ENCODE measurements around the gene ACAA1.

ACAA1 gene

DNA sequence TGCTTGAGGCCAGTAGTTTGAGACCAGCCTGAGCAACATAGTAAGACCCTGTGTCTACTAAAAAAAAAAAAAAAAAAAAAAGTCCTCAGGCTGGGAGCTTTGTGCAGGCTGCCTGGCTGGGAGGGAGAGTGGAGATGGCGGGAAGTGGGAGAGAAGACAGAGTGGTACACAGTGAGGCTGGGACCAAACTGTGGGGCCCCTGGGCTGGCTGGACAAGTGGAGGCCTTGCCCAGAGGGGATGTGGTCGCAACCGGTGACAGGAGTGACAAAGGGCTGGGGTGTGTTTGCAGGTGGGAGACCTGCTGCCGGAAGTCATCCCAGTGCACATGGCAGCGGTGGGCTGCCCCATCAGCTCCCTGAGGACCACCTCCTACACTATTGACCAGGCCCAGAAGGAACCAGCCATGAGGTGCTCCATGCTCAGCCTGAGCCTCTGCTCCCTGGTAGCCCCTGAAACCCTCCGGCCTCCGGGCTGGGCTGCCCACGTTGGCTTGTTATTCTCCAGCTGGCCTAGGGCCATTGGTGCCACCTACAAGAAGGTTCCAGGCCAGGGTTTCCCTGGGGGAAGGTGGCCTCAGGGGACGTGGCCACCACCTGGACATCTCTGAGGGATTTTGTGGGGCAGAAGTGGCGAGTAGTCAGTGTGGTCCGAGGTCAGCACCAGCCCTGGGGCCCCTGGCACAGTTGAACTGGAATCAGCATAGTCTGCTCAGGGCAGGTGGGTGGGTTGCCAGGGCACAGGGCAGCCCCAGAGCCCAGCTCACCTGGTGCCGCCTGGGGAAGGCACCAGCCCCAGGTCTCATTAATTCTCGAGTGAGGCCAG is 22.7 kb downstream of the ACAA1 start:
- Mint-ChIP-seq H3K27ac (no peak overlapping the region), H3K4me3 (no peak overlapping the region), H3K4me1 (ENCODE audit: low read depth) (peaks cover 5% of the 10 kb centered on the region), H3K9me3 (no peaks in the 10 kb centered on the region), H3K27me3 (ENCODE audit: low read depth) (no peaks in the 10 kb centered on the region), H3K36me3 (ENCODE audit: low read depth) (peaks cover 3% of the 10 kb centered on the region)

DNA sequence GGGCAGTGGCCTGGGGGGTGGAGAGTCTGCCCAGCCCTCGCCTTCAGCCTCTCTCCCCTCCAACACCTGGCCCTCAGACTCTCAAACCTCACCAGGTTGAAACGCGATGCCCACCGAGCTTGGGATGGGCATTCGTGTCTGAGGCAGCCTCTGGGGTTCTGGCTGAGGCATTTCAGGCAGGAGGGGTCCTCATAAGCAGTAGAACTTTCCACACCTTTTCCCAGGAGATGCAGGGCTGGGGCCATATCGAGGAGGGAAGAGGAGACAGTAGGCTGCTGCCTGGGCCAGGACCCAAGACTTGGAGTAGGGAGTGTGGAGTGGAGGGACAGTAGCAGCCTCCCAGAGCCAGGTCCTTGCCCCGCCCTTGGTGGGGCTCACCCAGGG is 24.6 kb downstream of the ACAA1 start:
- no peak overlapping the region for H3K27ac Mint-ChIP-seq
- no peaks in the 10 kb centered on the region for H3K36me3 Mint-ChIP-seq (ENCODE audit: low read depth)
- no peaks in the 10 kb centered on the region for H3K9me3 Mint-ChIP-seq
- no peak overlapping the region for H3K4me3 Mint-ChIP-seq
- peaks cover 4% of the 10 kb centered on the region for H3K4me1 Mint-ChIP-seq (ENCODE audit: low read depth)
- H3K27me3 Mint-ChIP-seq (ENCODE audit: low read depth) = no peaks in the 10 kb centered on the region

DNA sequence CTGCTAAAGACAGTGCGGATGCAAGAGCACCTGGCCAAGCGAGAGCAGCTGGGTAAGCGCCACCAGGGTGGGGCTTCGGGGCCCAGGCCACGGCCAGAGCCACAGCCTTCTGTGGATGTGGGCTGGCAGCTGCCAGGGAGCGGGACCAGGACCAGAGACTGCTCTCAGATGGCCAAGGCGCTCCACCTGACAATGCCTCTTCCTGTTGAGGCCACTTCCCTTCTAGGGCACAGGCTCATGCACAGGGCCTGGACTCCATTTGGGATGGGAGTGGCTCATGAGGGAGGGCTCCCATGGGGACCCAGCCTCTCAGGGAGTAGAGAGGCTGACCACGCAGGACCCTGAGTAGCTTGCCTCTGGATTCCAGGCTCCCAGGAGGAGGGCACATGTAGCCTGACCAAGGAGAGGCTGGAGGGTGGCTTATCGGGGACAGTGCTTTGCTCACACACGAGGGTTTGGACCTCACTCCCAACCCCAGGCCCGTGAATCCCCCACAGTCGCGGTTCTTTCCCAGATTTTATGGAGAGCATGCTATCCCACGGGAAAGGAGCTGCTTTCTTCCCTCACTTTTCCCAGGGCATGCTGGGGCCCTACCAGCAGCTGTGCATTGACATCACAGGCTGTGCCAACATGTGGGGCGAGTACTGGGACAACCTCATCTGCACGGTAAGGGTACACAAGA is 25.1 kb downstream of the ACAA1 start:
- Mint-ChIP-seq H3K27me3 (ENCODE audit: low read depth) (no peaks in the 10 kb centered on the region), H3K9me3 (no peaks in the 10 kb centered on the region), H3K36me3 (ENCODE audit: low read depth) (no peaks in the 10 kb centered on the region), H3K27ac (no peak overlapping the region), H3K4me3 (no peak overlapping the region), H3K4me1 (ENCODE audit: low read depth) (peaks cover 4% of the 10 kb centered on the region)

DNA sequence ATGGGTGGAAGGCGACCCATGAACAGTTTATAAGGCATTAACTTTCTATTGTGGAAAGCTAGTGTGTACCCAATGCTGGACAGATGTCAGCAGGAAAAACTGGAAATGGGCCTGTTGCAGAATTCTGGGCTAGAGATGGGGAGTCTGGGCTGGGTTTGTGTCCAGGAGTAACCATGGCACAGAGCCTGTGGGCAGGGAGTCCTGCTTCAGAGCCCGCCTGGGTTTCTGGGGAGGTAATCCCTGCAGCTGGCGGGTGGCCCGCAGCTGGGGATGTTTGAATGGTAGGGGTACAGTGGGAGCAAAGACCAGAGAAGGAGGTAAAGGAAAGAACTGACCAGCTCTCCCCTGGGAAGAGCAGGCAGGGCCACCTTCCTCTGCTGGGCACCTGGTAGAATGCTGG is 25.7 kb downstream of the ACAA1 start:
- Mint-ChIP-seq H3K36me3 (ENCODE audit: low read depth) (no peaks in the 10 kb centered on the region), H3K4me1 (ENCODE audit: low read depth) (peaks cover 4% of the 10 kb centered on the region), H3K4me3 (no peak overlapping the region), H3K27me3 (ENCODE audit: low read depth) (peaks cover under 1% of the 10 kb centered on the region), H3K9me3 (no peaks in the 10 kb centered on the region), H3K27ac (no peak overlapping the region)

DNA sequence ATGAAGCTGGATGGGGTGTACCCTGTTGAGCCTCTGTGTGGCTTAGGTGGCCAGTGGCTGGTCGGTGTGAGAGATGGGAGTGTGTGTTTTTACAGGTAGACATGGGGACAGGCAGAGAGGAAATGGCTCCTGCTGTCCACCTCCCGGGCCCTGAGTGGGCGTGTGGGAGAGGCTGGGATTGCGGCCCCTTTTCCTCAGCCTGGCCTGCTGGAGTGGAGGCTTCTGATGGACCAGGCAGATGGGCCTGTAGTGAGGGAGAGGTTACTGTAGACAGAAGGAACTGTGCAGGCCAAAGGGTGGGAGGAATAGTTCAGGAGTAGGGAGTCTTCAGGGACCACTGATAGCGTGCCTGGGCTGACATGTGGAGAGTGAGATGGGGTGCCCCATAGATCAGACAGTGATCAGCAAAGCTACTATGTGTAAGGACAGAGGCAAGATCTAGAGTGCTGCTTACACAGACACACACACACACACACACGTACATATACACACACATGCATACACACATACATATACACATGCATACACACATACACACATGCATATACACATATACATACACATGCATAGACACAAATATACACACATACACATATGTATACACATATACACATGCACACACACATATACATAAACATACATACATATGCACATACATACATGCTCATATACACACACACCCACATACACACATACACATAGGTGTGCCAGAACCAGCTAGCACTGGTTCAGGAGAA is 26.4 kb downstream of the ACAA1 start:
- Mint-ChIP-seq H3K4me3 (no peak overlapping the region), H3K9me3 (peaks cover 4% of the 10 kb centered on the region), H3K4me1 (ENCODE audit: low read depth) (no peaks in the 10 kb centered on the region), H3K36me3 (ENCODE audit: low read depth) (no peaks in the 10 kb centered on the region), H3K27ac (no peak overlapping the region), H3K27me3 (ENCODE audit: low read depth) (peaks cover 8% of the 10 kb centered on the region)

DNA sequence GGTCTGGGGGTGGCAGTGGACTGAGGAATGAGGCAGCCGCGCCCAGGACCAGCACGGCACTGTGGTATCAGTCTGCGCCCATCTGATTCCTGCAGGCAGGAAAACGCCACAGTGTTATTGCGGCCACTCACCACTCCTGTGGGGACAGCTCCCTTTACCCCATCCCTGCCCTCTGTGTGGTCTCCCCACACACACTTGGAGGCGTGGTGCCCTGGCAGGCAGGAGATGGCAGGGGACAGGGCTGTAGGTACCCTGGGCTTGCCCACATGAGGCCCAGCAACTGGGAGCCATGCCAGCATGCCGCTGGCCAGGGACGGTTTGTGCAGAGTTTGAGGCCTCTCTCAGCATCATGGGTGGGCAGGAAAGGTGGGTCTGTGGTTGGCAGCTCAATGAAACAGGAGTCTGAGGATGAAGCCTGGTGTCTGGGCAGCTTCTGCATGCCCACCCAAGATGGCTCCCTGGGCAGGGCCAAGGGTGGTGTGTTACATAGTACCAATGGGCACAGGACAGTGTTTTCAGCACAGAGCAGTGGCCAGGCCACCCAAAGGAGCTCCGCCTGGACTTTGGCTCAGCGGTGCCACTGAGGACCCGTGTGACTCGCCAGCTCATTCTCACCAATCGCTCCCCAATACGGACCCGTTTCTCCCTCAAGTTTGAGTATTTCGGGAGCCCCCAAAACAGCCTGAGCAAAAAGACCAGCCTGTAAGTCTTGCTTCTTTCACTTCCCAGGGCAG is 27.2 kb downstream of the ACAA1 start:
- H3K27me3 Mint-ChIP-seq (ENCODE audit: low read depth) = peaks cover 15% of the 10 kb centered on the region
- H3K27ac Mint-ChIP-seq = no peak overlapping the region
- peaks cover 12% of the 10 kb centered on the region for H3K9me3 Mint-ChIP-seq
- H3K4me1 Mint-ChIP-seq (ENCODE audit: low read depth) = no peaks in the 10 kb centered on the region
- no peak overlapping the region for H3K4me3 Mint-ChIP-seq
- no peaks in the 10 kb centered on the region for H3K36me3 Mint-ChIP-seq (ENCODE audit: low read depth)

DNA sequence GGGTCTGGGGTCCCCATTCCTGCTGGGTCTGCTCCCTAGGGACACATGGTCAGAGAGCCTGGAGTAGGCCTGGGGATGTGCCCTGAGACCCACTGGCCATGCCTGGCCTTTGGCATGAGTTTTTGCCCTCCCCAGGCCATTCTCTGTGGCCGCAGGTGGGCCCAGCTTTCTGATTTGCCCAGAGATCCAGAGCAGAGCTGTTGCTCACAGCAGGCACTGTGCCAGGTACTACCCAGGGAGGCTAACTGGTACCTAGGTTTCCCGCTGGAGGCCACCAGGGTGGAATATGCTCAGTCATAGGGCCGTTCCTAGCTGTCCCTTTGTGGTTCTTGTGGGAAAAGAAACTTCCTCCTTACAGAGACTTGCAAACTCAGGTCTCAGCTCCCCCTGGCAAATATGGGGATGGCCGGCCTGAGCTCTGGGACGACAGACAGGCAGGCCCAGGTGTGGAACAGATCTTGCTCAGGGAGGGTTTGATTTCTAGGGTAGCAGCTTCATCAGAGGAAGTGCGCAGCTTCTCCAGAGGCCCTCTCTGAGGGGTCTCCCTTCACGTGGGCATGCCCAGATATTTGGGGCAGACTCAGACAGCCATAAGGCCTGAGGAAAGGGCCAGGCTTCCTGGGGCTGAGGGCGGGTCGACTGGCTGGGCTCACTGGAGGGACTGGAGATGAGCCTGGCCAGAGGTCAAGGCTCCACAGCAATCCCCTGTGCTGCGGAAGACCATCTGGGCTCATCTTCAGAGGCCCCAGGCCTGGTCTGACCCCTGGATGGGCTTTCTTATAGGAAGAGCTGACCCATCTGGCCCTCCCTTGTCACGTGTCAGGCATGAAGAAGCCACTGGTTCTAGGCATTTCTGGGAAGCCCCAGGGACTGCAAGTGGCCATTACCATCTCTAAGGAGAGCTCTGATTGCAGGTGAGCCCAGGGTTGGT is 28.0 kb downstream of the ACAA1 start:
- H3K27ac Mint-ChIP-seq = no peak overlapping the region
- no peaks in the 10 kb centered on the region for H3K36me3 Mint-ChIP-seq (ENCODE audit: low read depth)
- H3K4me3 Mint-ChIP-seq = no peak overlapping the region
- H3K27me3 Mint-ChIP-seq (ENCODE audit: low read depth) = peaks cover 17% of the 10 kb centered on the region
- H3K9me3 Mint-ChIP-seq = peaks cover 13% of the 10 kb centered on the region
- no peaks in the 10 kb centered on the region for H3K4me1 Mint-ChIP-seq (ENCODE audit: low read depth)

DNA sequence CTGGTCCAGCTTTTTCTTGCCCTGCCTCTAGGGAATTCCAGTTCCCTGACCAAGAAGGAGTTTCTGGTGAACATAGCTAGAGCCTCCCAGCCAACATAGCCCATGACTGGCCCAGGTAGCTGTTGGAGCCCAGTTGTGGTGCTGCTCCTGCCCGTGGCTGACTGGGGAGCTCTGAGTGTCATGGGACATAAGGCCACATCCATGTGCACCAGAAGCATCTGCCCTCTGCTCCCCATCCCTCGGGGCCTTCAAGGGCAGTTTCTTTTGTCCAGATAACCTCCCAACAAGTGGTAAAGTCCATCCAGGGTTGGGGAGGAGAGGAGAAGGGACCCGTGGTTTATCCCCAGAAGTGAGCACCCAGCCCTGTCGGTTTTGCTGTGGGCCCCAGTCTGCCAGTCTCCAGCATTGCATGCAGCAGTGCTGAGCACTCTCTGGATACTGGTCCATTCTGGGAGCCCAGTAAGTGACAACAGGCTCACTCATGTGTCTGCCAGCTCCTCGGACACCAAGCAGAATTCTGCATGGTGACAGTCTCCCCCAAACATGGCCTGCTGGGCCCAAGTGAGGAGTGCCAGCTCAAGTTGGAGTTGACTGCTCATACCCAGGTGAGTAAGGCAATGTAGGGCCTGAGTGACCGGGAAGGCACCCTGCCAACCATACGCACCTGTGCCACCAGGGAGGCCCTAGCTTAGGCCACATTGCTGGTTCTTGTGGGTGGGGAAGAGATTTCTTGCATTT is 28.8 kb downstream of the ACAA1 start:
- Mint-ChIP-seq H3K4me1 (ENCODE audit: low read depth) (no peaks in the 10 kb centered on the region), H3K9me3 (peaks cover 13% of the 10 kb centered on the region), H3K27ac (no peak overlapping the region), H3K27me3 (ENCODE audit: low read depth) (peaks cover 23% of the 10 kb centered on the region), H3K4me3 (no peak overlapping the region), H3K36me3 (ENCODE audit: low read depth) (no peaks in the 10 kb centered on the region)

DNA sequence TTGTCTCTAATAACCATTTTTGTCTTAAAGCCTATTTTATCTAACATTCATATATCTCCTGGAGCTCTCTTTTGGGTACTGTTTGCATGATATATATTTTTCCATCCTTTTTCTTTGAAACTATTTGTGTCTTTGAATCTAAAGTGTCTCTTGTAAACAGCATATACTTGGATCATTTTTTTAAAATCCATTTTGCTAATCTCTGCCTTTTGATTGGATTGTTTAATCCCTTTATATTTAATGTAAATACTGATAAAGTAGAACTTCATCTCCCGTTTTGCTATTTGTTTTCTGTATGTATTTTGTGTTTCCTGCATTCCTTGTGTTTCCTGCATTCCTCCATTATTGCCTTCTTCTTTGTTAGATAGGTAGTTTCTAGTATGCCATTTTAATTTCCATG is 31.4 kb downstream of the ACAA1 start:
- Mint-ChIP-seq H3K4me3 (no peak overlapping the region), H3K4me1 (ENCODE audit: low read depth) (no peaks in the 10 kb centered on the region), H3K9me3 (peaks cover 13% of the 10 kb centered on the region), H3K27ac (no peak overlapping the region), H3K36me3 (ENCODE audit: low read depth) (no peaks in the 10 kb centered on the region), H3K27me3 (ENCODE audit: low read depth) (peaks cover 31% of the 10 kb centered on the region)

DNA sequence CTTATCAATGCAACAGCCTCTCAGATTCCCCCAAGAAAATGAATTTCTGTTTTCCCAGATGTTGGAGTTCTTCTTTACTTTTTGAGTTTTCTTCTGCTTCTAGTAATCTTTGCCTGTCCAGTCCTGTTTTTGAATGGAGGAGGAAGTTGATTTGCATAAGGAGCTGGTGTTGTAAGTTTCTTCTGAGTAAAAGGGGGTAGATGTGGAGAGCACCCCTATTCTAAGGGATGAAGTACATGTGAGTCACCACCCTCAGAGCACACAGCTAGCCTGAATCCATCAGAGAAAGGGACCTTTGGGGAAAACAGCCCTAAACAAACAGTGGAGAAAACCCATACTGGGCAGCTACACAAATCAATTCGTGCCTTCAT is 34.5 kb downstream of the ACAA1 start:
- H3K9me3 Mint-ChIP-seq = peaks cover 13% of the 10 kb centered on the region
- no peak overlapping the region for H3K27ac Mint-ChIP-seq
- H3K4me1 Mint-ChIP-seq (ENCODE audit: low read depth) = no peaks in the 10 kb centered on the region
- H3K4me3 Mint-ChIP-seq = no peak overlapping the region
- no peaks in the 10 kb centered on the region for H3K36me3 Mint-ChIP-seq (ENCODE audit: low read depth)
- H3K27me3 Mint-ChIP-seq (ENCODE audit: low read depth) = peaks cover 31% of the 10 kb centered on the region

DNA sequence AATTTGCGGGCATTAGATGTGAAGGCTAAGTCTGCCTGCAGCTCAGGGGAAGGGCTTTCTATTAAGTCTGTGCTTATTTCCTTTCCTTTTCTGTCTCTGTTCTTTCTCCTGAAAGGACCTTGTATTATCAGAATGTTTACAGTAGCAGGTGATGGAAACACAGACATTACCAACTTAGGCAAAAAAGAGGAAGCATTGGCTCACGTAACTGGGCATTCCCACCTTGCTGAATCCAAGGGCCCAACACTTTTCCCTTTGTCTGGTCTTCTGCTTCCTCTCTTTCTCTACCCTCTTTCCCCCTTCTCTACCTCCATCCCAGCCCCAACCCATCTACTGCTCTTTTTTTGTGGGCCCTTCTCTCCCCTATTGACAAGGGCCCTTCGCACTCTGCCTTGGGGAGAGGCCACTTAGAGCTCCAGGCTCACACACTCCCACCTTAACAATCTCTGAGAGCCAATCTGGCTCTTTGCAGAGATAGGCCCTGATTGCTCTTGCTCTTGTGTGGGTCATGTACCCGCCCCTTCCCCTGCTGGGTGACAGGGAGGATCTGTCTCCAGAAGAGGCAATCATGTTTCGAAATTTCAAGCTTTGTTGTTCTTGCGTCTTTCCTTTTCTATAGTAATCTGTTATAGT is 35.0 kb downstream of the ACAA1 start:
- no peak overlapping the region for H3K4me3 Mint-ChIP-seq
- H3K27ac Mint-ChIP-seq = no peak overlapping the region
- peaks cover 13% of the 10 kb centered on the region for H3K9me3 Mint-ChIP-seq

DNA sequence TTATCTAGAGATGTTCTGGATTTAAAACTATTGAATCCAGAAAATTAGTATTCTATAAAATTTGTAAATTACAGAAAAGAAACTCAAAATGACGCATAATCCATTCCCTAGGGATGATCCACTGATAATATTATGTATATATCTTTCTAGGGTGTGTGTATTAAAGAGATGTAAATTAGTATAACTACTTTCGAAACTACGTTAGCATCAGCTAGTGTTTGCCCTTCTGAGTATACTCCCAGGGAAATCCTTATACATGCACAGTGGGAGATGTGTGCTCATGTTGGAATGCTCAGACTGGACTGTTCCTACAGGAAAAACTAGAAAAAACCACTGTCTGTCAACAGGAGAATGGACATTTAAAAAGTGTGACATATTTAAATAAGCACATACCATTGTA is 36.4 kb downstream of the ACAA1 start:
- H3K9me3 Mint-ChIP-seq = peaks cover 9% of the 10 kb centered on the region

More for the DNA sequence above, 35.0 kb downstream of the ACAA1 start:
- Mint-ChIP-seq H3K36me3 (ENCODE audit: low read depth) (no peaks in the 10 kb centered on the region), H3K27me3 (ENCODE audit: low read depth) (peaks cover 31% of the 10 kb centered on the region), H3K4me1 (ENCODE audit: low read depth) (no peaks in the 10 kb centered on the region)

DNA sequence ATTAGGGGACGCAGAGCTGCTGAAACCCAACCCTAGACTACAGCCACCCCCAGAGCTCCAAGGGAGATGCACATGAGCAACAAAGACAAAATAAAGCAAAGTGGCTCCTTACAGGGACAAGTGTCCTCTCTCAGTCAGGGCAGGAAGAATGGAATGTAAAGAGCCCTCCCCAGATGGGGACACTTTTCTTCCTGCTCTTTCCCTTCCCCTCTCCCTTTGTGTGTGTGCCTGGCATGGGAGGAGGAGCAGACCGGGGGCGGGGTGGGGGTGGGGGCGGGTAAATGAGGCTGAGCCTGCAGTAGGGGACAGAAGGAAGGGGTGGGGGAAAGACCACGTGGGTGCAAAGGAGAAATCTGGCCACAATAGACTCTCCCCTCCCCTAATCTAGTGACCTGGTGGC is 37.4 kb downstream of the ACAA1 start:
- H3K27ac Mint-ChIP-seq = no peak overlapping the region
- H3K9me3 Mint-ChIP-seq = no peaks in the 10 kb centered on the region
- no peak overlapping the region for H3K4me3 Mint-ChIP-seq
- no peaks in the 10 kb centered on the region for H3K4me1 Mint-ChIP-seq (ENCODE audit: low read depth)
- no peaks in the 10 kb centered on the region for H3K36me3 Mint-ChIP-seq (ENCODE audit: low read depth)
- peaks cover 14% of the 10 kb centered on the region for H3K27me3 Mint-ChIP-seq (ENCODE audit: low read depth)

More for the DNA sequence above, 36.4 kb downstream of the ACAA1 start:
- no peak overlapping the region for H3K27ac Mint-ChIP-seq
- no peaks in the 10 kb centered on the region for H3K36me3 Mint-ChIP-seq (ENCODE audit: low read depth)
- H3K27me3 Mint-ChIP-seq (ENCODE audit: low read depth) = peaks cover 24% of the 10 kb centered on the region
- H3K4me3 Mint-ChIP-seq = no peak overlapping the region
- H3K4me1 Mint-ChIP-seq (ENCODE audit: low read depth) = no peaks in the 10 kb centered on the region

Data from T-helper 1 cell treated with Interleukin-12 subunit alpha and Interleukin-12 subunit beta and Interleukin-4 antibody, amounts not matched to agents 30 μg/mL and 1 μg/mL, for 36 hours (primary cell).